ENCODE results near the gene SSR3.

The SSR3 gene

GRCh38 chr3:156493887-156494286 is 61.0 kb downstream of the SSR3 start:
- H3K36me3 ChIP-seq, result no peaks in the 10 kb centered on the region
- no peak overlapping the region for H3K4me3 ChIP-seq (ENCODE audit: low read depth, low read length)
- no peak overlapping the region for H3K27ac ChIP-seq
- TF ChIP-seq CTCF (IDR thresholded peaks at IDR 0.05; ENCODE audit: low read depth, low read length), result no peak
- peaks cover 4% of the 10 kb centered on the region for H3K9me3 ChIP-seq (ENCODE audit: severe bottlenecking)
- no peak for DNase-seq
- H3K27me3 ChIP-seq (ENCODE audit: insufficient read depth, low read depth, severe bottlenecking), result no peaks in the 10 kb centered on the region

- Histone ChIP-seq H3K36me3 (no peaks in the 10 kb centered on the region), H3K27ac (no peak overlapping the region), H3K27me3 (ENCODE audit: insufficient read depth, low read depth, severe bottlenecking) (peaks cover 6% of the 10 kb centered on the region), H3K4me3 (ENCODE audit: low read depth, low read length) (no peak overlapping the region), H3K9me3 (ENCODE audit: severe bottlenecking) (no peaks in the 10 kb centered on the region)
- TF ChIP-seq CTCF (IDR thresholded peaks at IDR 0.05; ENCODE audit: low read depth, low read length), result no peak
- DNase-seq, result no peak
Measured at GRCh38 chr3:156492801-156493261, 62.1 kb downstream of the SSR3 start.

- H3K4me3 ChIP-seq (ENCODE audit: low read depth, low read length), result no peak overlapping the region
- TF ChIP-seq CTCF (IDR thresholded peaks at IDR 0.05; ENCODE audit: low read depth, low read length), result no peak
- no peak for DNase-seq
- no peaks in the 10 kb centered on the region for H3K9me3 ChIP-seq (ENCODE audit: severe bottlenecking)
- H3K27ac ChIP-seq, result no peak overlapping the region
- H3K27me3 ChIP-seq (ENCODE audit: insufficient read depth, low read depth, severe bottlenecking), result peaks cover 6% of the 10 kb centered on the region
- H3K36me3 ChIP-seq, result no peaks in the 10 kb centered on the region
Measured at GRCh38 chr3:156491192-156491591, 63.7 kb downstream of the SSR3 start.

Measured in WERI-Rb-1 (cell line).